BLaER1 (cell line): ENCODE measurements around the gene KAZALD1.
A peak's percentile ranks its signal among the peaks of the same experiment; 100 is the strongest.

ENCODE experiments used
- H3K27ac ChIP-seq: shearing (Covaris generic); formaldehyde crosslinking; 2 replicates; pipeline ENCODE4 v1.8.1; 2022
- H3K27me3 ChIP-seq: shearing (Covaris generic); formaldehyde crosslinking; 2 replicates; pipeline ENCODE4 v1.8.1; 2022
- H3K36me3 ChIP-seq: shearing (Covaris generic); formaldehyde crosslinking; 2 replicates; pipeline ENCODE4 v1.8.1; 2022
- H3K4me1 ChIP-seq: shearing (Covaris generic); formaldehyde crosslinking; 2 replicates; pipeline ENCODE4 v1.8.1; 2022
- H3K4me2 ChIP-seq: shearing (Covaris generic); formaldehyde crosslinking; 2 replicates; pipeline ENCODE4 v1.8.1; 2022
- H3K4me3 ChIP-seq: shearing (Covaris generic); formaldehyde crosslinking; 2 replicates; pipeline ENCODE4 v1.8.1; 2022
- H3K9ac ChIP-seq: shearing (Covaris generic); formaldehyde crosslinking; 2 replicates; pipeline ENCODE4 v1.8.1; 2022
- H3K9me3 ChIP-seq: shearing (Covaris generic); formaldehyde crosslinking; 2 replicates; pipeline ENCODE4 v1.8.1; 2022
- H4K20me1 ChIP-seq: shearing (Covaris generic); formaldehyde crosslinking; 2 replicates; pipeline ENCODE4 v1.8.1; 2022
- Cebpa-rat ChIP-seq: shearing (Covaris generic); IDR thresholded peaks from 2 replicates; pipeline ENCODE4 v1.8.1; 2022

The KAZALD1 gene

GRCh38 chr10:101046332-101047238 is 15.2 kb upstream of the KAZALD1 start:
- Histone ChIP-seq H3K9ac (no peak overlapping the region), H3K36me3 (peaks cover 6% of the 10 kb centered on the region; the same call in 1 of the 2 replicates), H3K27ac (no peak overlapping the region), H3K27me3 (peaks cover 48% of the 10 kb centered on the region), H3K4me3 (no peak overlapping the region), H3K4me2 (peak overlapping the region; percentile 64), H3K9me3 (no peaks in the 10 kb centered on the region), H3K4me1 (peaks cover 48% of the 10 kb centered on the region), H4K20me1 (peaks cover 31% of the 10 kb centered on the region; the same call in 1 of the 2 replicates)
- TF ChIP-seq Cebpa-rat, result no peak

GRCh38 chr10:101047268-101047667 is 14.5 kb upstream of the KAZALD1 start:
- H3K27me3 ChIP-seq, result peaks cover 48% of the 10 kb centered on the region

GRCh38 chr10:101047961-101048892 is 13.6 kb upstream of the KAZALD1 start:
- Histone ChIP-seq H3K4me3 (no peak overlapping the region), H4K20me1 (peaks cover 33% of the 10 kb centered on the region; the same call in 1 of the 2 replicates), H3K9me3 (no peaks in the 10 kb centered on the region), H3K36me3 (peaks cover 11% of the 10 kb centered on the region; the same call in 1 of the 2 replicates), H3K27ac (no peak overlapping the region), H3K4me2 (no peak overlapping the region), H3K9ac (no peak overlapping the region), H3K27me3 (peaks cover 48% of the 10 kb centered on the region), H3K4me1 (peaks cover 32% of the 10 kb centered on the region)
- no peak for TF ChIP-seq Cebpa-rat

More at GRCh38 chr10:101047268-101047667, 14.5 kb upstream of the KAZALD1 start:
- peaks cover 31% of the 10 kb centered on the region; the same call in 1 of the 2 replicates for H4K20me1 ChIP-seq
- TF ChIP-seq Cebpa-rat, result no peak
- no peak overlapping the region for H3K9ac ChIP-seq
- H3K4me3 ChIP-seq, result no peak overlapping the region
- peak overlapping the region; percentile 64 for H3K4me2 ChIP-seq
- no peak overlapping the region for H3K27ac ChIP-seq
- H3K36me3 ChIP-seq, result peaks cover 10% of the 10 kb centered on the region; the same call in 1 of the 2 replicates
- no peaks in the 10 kb centered on the region for H3K9me3 ChIP-seq
- H3K4me1 ChIP-seq, result peaks cover 41% of the 10 kb centered on the region

GRCh38 chr10:101050208-101051069 is 11.3 kb upstream of the KAZALD1 start:
- H3K36me3 ChIP-seq, result peaks cover 24% of the 10 kb centered on the region
- H3K4me1 ChIP-seq, result peaks cover 44% of the 10 kb centered on the region
- H3K9me3 ChIP-seq, result no peaks in the 10 kb centered on the region
- H3K27me3 ChIP-seq, result peaks cover 43% of the 10 kb centered on the region
- no peak for TF ChIP-seq Cebpa-rat
- H3K4me2 ChIP-seq, result peak overlapping the region; percentile 71
- H3K4me3 ChIP-seq, result no peak overlapping the region
- H3K27ac ChIP-seq, result no peak overlapping the region
- H3K9ac ChIP-seq, result no peak overlapping the region
- peaks cover 55% of the 10 kb centered on the region for H4K20me1 ChIP-seq

GRCh38 chr10:101052285-101052684 is 9.5 kb upstream of the KAZALD1 start:
- Histone ChIP-seq H3K9ac (no peak overlapping the region), H3K9me3 (no peaks in the 10 kb centered on the region), H3K36me3 (peaks cover 37% of the 10 kb centered on the region), H3K4me3 (no peak overlapping the region), H3K27me3 (peaks cover 27% of the 10 kb centered on the region), H3K4me2 (no peak overlapping the region), H4K20me1 (peaks cover 58% of the 10 kb centered on the region), H3K27ac (no peak overlapping the region), H3K4me1 (peaks cover 54% of the 10 kb centered on the region)
- TF ChIP-seq Cebpa-rat, result no peak

- Histone ChIP-seq H3K9me3 (no peaks in the 10 kb centered on the region), H3K27ac (no peak overlapping the region), H3K4me2 (no peak overlapping the region), H3K27me3 (peaks cover 15% of the 10 kb centered on the region), H4K20me1 (peaks cover 51% of the 10 kb centered on the region), H3K9ac (no peak overlapping the region), H3K36me3 (peaks cover 34% of the 10 kb centered on the region), H3K4me3 (no peak overlapping the region), H3K4me1 (peaks cover 62% of the 10 kb centered on the region)
- TF ChIP-seq Cebpa-rat, result no peak
Measured at GRCh38 chr10:101053516-101053915, 8.3 kb upstream of the KAZALD1 start.

GRCh38 chr10:101054351-101054750 is 7.4 kb upstream of the KAZALD1 start:
- TF ChIP-seq Cebpa-rat, result no peak
- Histone ChIP-seq H3K9me3 (no peaks in the 10 kb centered on the region), H3K4me3 (no peak overlapping the region), H3K4me1 (peaks cover 71% of the 10 kb centered on the region), H3K27ac (no peak overlapping the region), H4K20me1 (peaks cover 45% of the 10 kb centered on the region), H3K9ac (no peak overlapping the region), H3K36me3 (peaks cover 34% of the 10 kb centered on the region), H3K4me2 (peak overlapping the region; percentile 95), H3K27me3 (peaks cover 7% of the 10 kb centered on the region)

- peaks cover 76% of the 10 kb centered on the region for H3K4me1 ChIP-seq
- H4K20me1 ChIP-seq, result peaks cover 44% of the 10 kb centered on the region
- H3K36me3 ChIP-seq, result peaks cover 34% of the 10 kb centered on the region
- no peak overlapping the region for H3K4me3 ChIP-seq
- TF ChIP-seq Cebpa-rat, result no peak
- no peak overlapping the region for H3K9ac ChIP-seq
- H3K4me2 ChIP-seq, result peak overlapping the region; percentile 95
- no peak overlapping the region for H3K27ac ChIP-seq
- H3K27me3 ChIP-seq, result peaks cover 3% of the 10 kb centered on the region; the same call in 1 of the 2 replicates
- H3K9me3 ChIP-seq, result no peaks in the 10 kb centered on the region
Measured at GRCh38 chr10:101054876-101055275, 6.9 kb upstream of the KAZALD1 start.

- TF ChIP-seq Cebpa-rat, result no peak
- no peaks in the 10 kb centered on the region for H3K9me3 ChIP-seq
- H3K9ac ChIP-seq, result no peak overlapping the region
- peaks cover 41% of the 10 kb centered on the region for H4K20me1 ChIP-seq
- peak overlapping the region; percentile 95 for H3K4me2 ChIP-seq
- peaks cover 72% of the 10 kb centered on the region for H3K4me1 ChIP-seq
- H3K36me3 ChIP-seq, result peaks cover 34% of the 10 kb centered on the region
- no peaks in the 10 kb centered on the region for H3K27me3 ChIP-seq
- no peak overlapping the region for H3K27ac ChIP-seq
- no peak overlapping the region for H3K4me3 ChIP-seq
Measured at GRCh38 chr10:101055411-101055810, 6.4 kb upstream of the KAZALD1 start.
